Skeletal muscle satellite cell (primary cell): ENCODE results near the gene CELSR1.

Source experiments
- H3K27me3 ChIP-seq: 2 replicates; pipeline ENCODE4 v1.7.0; 2013; ENCODE audit warnings: low read length; ENCODE audit not compliant: control insufficient read depth, insufficient read depth
- H3K36me3 ChIP-seq: 2 replicates; pipeline ENCODE4 v1.7.0; 2013; ENCODE audit warnings: mild to moderate bottlenecking, control low read depth, low read length; ENCODE audit not compliant: insufficient read depth
- H3K4me1 ChIP-seq: 2 replicates; pipeline ENCODE4 v1.7.0; 2013; ENCODE audit warnings: low read length; ENCODE audit not compliant: control insufficient read depth, insufficient read depth
- H3K4me2 ChIP-seq: 2 replicates; pipeline ENCODE4 v1.7.0; 2013; ENCODE audit warnings: mild to moderate bottlenecking, low read length
- H3K4me3 ChIP-seq: 2 replicates; pipeline ENCODE4 v1.7.0; 2013; ENCODE audit warnings: low read length
- H3K9ac ChIP-seq: 2 replicates; pipeline ENCODE4 v1.7.0; 2013; ENCODE audit warnings: mild to moderate bottlenecking, low read depth, low read length, moderate library complexity
- H3K9me3 ChIP-seq: replicated peaks from 2 replicates; pipeline ENCODE4 v1.7.0; 2013; ENCODE audit warnings: mild to moderate bottlenecking, control low read depth, low read length

CELSR1 gene

DNA sequence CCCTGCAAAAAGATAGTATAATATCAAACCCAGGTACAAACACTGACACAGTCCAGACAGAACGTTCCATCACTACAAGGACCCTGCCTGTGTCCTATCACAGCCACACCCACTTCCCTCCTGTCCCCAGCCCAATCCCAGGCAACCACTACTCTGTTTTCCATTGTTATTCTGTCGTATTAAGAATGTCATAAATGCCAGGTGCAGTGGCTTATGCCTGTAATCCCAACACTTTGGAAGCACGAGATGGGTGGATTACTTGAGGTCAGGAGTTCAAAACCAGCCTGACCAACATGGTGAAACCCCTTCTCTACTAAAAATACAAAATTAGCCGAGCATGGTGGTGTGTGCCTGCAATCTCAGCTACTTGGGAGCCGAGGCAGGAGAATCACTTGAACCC is 112.9 kb downstream of the CELSR1 start:
- H3K4me3 ChIP-seq, result no peak overlapping the region
- H3K36me3 ChIP-seq, result no peaks in the 10 kb centered on the region
- H3K4me1 ChIP-seq, result no peaks in the 10 kb centered on the region
- H3K9me3 ChIP-seq, result no peaks in the 10 kb centered on the region
- no peak overlapping the region for H3K4me2 ChIP-seq
- H3K9ac ChIP-seq, result no peak overlapping the region
- H3K27me3 ChIP-seq, result peaks cover 24% of the 10 kb centered on the region

DNA sequence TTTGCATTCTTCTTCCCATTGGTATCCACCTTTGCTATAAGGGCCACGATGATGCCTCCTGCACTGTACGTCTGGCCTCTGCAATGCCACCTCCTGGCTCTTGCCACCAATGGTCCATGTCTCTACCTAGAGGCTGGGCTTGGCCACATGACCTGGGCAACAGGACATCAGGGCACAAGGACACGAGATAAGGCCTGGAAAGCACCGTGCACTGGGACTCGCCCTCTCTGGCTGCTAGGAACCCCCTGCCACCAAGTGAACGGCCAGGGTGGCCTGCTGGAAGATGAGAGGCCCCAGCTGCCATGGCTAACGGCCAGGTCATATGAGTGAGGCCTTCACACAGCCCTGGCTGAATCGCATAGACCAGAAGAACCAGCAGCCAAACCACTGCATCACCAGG is 114.5 kb downstream of the CELSR1 start:
- no peaks in the 10 kb centered on the region for H3K9me3 ChIP-seq
- H3K9ac ChIP-seq, result no peak overlapping the region
- H3K4me1 ChIP-seq, result no peaks in the 10 kb centered on the region
- no peaks in the 10 kb centered on the region for H3K36me3 ChIP-seq
- peaks cover 22% of the 10 kb centered on the region for H3K27me3 ChIP-seq
- H3K4me2 ChIP-seq, result no peak overlapping the region
- H3K4me3 ChIP-seq, result no peak overlapping the region

DNA sequence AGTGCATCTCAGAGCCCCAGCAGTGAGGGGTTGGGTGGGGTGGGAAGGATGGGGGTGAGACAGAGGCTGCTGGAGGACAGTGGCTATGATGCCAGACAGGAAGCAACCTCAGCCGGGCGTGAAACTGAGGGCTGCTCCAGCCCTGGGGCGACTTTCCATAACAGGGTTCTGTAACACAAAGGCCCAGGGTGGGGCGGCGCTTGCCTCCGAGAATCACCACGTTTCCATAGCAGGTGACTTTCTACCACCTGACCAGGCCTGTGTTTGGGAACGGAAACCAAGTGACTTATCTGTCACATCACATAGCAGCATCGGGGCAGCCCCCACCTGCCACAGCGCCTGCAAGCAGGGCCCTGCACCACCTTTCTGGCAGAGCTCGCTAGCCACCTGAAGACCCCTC is 116.2 kb downstream of the CELSR1 start:
- Histone ChIP-seq H3K36me3 (no peaks in the 10 kb centered on the region), H3K9ac (no peak overlapping the region)

DNA sequence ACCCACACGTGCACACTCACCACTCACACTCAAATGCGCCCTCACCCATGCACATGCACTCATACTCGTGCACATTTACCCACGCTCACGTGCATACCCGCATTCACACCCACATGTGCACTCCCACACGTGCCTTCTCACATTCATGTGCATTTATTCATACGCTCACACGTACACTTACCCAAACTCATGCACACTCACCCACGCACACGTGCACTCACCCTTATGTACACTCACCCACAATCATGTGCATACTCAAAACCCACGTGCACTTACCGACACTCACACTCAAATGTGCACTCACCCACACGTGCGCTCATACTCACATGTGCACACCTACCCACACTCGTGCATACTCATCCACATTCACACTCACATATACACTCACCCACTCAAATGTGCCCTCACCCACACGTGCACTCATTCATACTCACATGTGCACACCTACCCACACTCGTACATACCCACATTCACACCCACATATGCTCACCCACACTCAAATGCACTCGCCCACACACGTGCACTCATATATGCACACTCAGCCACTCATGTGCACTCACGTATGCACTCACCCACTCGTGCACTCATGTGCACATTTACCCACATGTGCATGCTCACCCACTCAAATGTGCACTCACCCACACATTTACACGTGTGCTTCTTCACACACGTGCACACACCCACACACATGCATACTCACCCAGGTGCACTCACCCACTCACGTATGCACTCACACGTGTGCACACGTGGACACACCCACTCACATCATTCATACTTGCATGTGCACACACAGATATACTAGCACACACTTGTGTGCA is 117.5 kb downstream of the CELSR1 start:
- H3K4me2 ChIP-seq, result no peak overlapping the region
- no peak overlapping the region for H3K9ac ChIP-seq
- H3K27me3 ChIP-seq, result peaks cover 24% of the 10 kb centered on the region
- H3K9me3 ChIP-seq, result no peaks in the 10 kb centered on the region
- H3K4me3 ChIP-seq, result no peak overlapping the region
- H3K36me3 ChIP-seq, result no peaks in the 10 kb centered on the region
- H3K4me1 ChIP-seq, result no peaks in the 10 kb centered on the region

More for the DNA sequence above, 116.2 kb downstream of the CELSR1 start:
- Histone ChIP-seq H3K4me3 (no peak overlapping the region), H3K4me1 (no peaks in the 10 kb centered on the region), H3K9me3 (no peaks in the 10 kb centered on the region), H3K27me3 (peaks cover 24% of the 10 kb centered on the region), H3K4me2 (no peak overlapping the region)

DNA sequence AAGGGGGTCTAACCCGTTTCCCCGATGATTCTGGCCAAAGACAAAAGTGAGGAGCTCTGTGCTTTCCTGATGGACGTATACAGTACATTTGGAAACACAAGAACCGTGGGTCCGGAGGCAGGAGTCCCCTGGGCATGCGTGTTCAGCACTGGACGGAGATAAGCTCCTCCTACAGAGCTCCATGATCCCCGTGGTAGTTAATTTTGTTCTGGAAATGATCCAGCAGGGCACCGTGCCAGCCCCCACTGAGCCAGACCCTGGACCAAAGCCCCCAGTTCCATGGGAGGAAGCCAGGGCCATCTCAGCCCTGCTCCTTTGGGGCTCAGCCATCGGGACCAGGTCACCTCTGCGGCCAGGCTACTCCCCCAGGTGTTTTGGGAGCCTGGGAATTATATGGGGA is 118.6 kb downstream of the CELSR1 start:
- Histone ChIP-seq H3K9me3 (no peaks in the 10 kb centered on the region), H3K4me3 (no peak overlapping the region), H3K4me2 (no peak overlapping the region), H3K4me1 (no peaks in the 10 kb centered on the region), H3K36me3 (no peaks in the 10 kb centered on the region), H3K27me3 (peaks cover 29% of the 10 kb centered on the region), H3K9ac (no peak overlapping the region)

DNA sequence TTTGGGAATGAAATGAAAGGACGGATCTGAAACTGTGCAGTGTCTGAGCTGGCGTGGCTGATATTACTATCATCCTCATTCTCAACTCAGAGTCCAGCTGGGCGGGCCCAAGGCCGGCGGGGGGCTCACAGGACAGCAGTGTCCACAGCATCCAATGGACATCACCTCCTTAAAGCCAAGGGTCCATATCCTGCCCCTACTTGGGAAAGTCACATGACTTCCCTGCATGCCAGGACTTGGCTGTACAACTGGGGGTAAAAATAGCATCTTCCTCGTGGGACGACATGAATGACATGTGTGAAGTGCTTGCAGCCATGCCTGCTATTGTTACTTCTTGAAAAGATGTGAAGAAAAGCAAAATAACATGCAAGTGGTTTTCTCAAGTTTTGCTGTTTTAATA is 119.7 kb downstream of the CELSR1 start:
- no peak overlapping the region for H3K4me3 ChIP-seq
- no peaks in the 10 kb centered on the region for H3K4me1 ChIP-seq
- H3K27me3 ChIP-seq, result peaks cover 40% of the 10 kb centered on the region
- H3K9me3 ChIP-seq, result no peaks in the 10 kb centered on the region
- H3K4me2 ChIP-seq, result no peak overlapping the region
- H3K9ac ChIP-seq, result no peak overlapping the region
- H3K36me3 ChIP-seq, result no peaks in the 10 kb centered on the region

- H3K4me2 ChIP-seq, result no peak overlapping the region
- H3K4me1 ChIP-seq, result no peaks in the 10 kb centered on the region
- no peaks in the 10 kb centered on the region for H3K36me3 ChIP-seq
These were observed 120.4 kb downstream of the CELSR1 start for GRCh38 chr22:46416891-46417580.

GRCh38 chr22:46416520-46416871 is 120.9 kb downstream of the CELSR1 start:
- Histone ChIP-seq H3K4me3 (no peak overlapping the region), H3K9me3 (no peaks in the 10 kb centered on the region), H3K4me1 (no peaks in the 10 kb centered on the region), H3K4me2 (no peak overlapping the region), H3K9ac (no peak overlapping the region), H3K36me3 (no peaks in the 10 kb centered on the region), H3K27me3 (peaks cover 50% of the 10 kb centered on the region)

More at GRCh38 chr22:46416891-46417580, 120.4 kb downstream of the CELSR1 start:
- Histone ChIP-seq H3K4me3 (no peak overlapping the region), H3K27me3 (peaks cover 46% of the 10 kb centered on the region), H3K9me3 (no peaks in the 10 kb centered on the region), H3K9ac (no peak overlapping the region)

GRCh38 chr22:46415776-46416519 is 121.5 kb downstream of the CELSR1 start:
- H3K4me2 ChIP-seq, result no peak overlapping the region
- no peaks in the 10 kb centered on the region for H3K9me3 ChIP-seq
- no peak overlapping the region for H3K4me3 ChIP-seq
- peaks cover 50% of the 10 kb centered on the region for H3K27me3 ChIP-seq
- H3K9ac ChIP-seq, result no peak overlapping the region
- H3K4me1 ChIP-seq, result no peaks in the 10 kb centered on the region
- H3K36me3 ChIP-seq, result no peaks in the 10 kb centered on the region

DNA sequence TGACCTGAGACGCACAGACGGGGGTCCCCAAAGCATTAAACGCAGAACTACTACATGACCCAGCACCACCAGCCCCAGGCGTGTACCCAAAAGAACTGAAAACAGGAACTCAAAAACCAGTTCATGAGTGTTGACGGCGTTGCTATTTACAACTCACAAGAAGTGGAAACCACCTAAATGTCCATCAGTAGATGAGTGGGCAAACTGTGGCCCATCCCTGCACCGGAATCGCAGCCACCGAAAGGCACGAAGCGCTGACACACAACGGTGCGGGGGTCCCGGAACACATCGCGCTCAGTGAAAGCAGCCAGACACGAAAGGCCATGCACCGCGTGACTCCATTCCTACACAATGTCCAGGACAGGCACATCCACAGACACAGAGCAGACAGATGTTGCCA is 122.7 kb downstream of the CELSR1 start:
- H3K4me1 ChIP-seq, result no peaks in the 10 kb centered on the region
- H3K36me3 ChIP-seq, result no peaks in the 10 kb centered on the region
- no peak overlapping the region for H3K4me2 ChIP-seq
- peaks cover 50% of the 10 kb centered on the region for H3K27me3 ChIP-seq
- no peak overlapping the region for H3K9ac ChIP-seq
- no peaks in the 10 kb centered on the region for H3K9me3 ChIP-seq
- no peak overlapping the region for H3K4me3 ChIP-seq

DNA sequence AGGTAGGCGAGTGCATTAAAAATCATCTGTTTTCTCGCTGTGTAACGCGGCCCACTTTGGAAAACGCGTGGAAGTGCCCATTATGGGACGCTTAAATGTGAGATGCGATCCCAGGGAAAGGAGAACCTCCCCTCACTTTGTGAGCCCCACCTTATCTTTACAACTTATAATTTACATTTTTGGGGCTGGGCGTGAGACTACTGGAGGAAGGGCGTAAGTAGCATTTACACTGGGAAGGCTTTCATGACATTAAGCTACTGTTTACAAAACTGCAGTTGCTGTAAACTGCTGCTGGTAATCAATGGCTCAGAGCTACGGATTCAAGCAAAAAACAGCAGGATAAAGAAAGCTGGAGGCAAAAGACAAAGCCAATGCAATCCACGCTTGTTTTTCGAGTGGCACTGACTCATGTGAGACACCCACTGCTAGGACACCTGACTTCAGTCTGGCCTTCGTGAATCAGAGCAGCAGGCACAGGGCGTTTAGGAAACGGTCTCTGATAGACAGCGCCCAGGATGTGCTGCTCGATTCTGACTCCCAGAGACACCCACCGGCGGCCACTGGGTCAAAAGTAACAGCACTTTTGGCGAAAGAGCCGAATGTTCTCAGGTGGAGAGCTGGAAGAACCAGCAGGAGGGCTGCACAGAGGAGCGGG is 123.6 kb downstream of the CELSR1 start:
- no peaks in the 10 kb centered on the region for H3K9me3 ChIP-seq
- H3K36me3 ChIP-seq, result no peaks in the 10 kb centered on the region
- H3K9ac ChIP-seq, result no peak overlapping the region
- no peaks in the 10 kb centered on the region for H3K4me1 ChIP-seq
- no peak overlapping the region for H3K4me2 ChIP-seq
- no peak overlapping the region for H3K4me3 ChIP-seq
- peaks cover 44% of the 10 kb centered on the region for H3K27me3 ChIP-seq
